Coronary artery (tissue), 2 donors: ENCODE results near the gene CHCHD1.
"Not testable (repeated sequence)": the region's sequence is repeated elsewhere in the genome, so short reads cannot be mapped to it uniquely, and the experiment has no call there.

Experiments
- DNase-seq: peaks from one replicate; pipeline ENCODE4 v3.0.0-alpha.2; 2017; ENCODE audit warnings: low spot score
- H3K27ac ChIP-seq, 2 donors: fragments of 200-600 bp; sonication (generic); one replicate each; pipeline ENCODE4 v1.5.1; 2016 to 2019
- H3K4me3 ChIP-seq: fragments of 200-600 bp; sonication (generic); 2 replicates; pipeline ENCODE4 v1.5.1; 2016; ENCODE audit warnings: mild to moderate bottlenecking, moderate library complexity
- TF ChIP-seq, protein P1 (sequence below): fragments of 200-600 bp; sonication (generic); IDR thresholded peaks from one replicate; pipeline ENCODE4 v1.5.1; 2019; ENCODE audit warnings: antibody characterized with exemption

CHCHD1 gene

DNA sequence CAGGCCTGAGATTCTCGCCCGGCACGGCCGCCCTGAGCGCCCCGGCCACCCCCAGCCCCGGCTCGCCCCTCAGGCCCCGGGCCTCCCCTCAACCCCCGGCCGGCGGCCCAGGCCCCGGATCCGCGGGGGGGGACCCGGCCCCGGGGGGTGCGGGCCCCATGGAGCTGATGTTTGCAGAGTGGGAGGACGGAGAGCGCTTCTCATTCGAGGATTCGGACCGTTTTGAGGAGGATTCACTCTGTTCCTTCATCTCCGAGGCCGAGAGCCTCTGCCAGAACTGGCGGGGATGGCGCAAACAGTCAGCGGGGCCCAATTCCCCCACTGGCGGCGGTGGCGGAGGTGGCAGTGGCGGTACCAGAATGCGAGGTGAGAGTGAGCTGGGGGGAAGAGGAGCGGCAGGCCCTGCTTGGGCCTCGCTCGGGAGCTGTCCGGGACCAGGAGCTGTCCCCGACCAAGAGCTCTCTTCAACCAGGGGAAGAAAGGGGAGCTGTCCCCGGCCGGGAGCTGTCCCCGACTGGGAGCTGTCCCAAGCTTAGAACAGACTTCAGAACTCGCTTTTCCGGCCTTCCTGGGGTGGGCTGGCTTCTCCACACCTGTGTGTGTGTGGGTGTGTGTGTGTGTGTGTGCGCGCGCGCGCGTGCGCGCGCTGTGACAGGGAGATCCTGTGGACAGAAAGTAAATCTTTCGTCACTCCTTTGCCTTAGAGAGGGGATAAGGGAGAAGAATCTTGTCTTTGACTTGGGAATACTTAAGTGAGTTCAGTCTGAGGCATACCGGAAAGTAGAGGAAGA lies 4.1 kb downstream of the CHCHD1 start:
- DNase-seq, result no peak
- peak overlapping the region; percentile 92 for H3K4me3 ChIP-seq
- H3K27ac ChIP-seq, result peak overlapping the region; percentile 89 to 94
- TF ChIP-seq, protein P1, sequence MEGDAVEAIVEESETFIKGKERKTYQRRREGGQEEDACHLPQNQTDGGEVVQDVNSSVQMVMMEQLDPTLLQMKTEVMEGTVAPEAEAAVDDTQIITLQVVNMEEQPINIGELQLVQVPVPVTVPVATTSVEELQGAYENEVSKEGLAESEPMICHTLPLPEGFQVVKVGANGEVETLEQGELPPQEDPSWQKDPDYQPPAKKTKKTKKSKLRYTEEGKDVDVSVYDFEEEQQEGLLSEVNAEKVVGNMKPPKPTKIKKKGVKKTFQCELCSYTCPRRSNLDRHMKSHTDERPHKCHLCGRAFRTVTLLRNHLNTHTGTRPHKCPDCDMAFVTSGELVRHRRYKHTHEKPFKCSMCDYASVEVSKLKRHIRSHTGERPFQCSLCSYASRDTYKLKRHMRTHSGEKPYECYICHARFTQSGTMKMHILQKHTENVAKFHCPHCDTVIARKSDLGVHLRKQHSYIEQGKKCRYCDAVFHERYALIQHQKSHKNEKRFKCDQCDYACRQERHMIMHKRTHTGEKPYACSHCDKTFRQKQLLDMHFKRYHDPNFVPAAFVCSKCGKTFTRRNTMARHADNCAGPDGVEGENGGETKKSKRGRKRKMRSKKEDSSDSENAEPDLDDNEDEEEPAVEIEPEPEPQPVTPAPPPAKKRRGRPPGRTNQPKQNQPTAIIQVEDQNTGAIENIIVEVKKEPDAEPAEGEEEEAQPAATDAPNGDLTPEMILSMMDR, result no peak

DNA sequence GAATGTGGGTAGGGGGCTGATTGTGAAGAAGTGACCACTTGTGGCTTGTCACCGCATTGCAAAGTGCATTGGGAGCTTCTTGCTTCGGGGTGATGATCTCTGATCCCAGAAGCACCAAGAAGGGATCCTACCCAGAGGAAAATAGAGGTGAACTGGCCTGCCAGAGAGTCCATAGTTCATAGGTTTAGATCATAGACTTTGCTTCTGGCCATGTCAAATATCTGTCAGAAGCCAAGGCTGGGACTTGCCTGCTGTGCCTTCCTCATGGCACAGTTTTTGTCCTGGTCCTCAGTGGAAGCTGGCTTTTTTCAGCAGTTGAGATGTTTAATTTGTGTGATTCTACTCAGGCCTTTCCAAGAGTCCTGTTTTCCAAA lies 4.7 kb downstream of the CHCHD1 start:
- H3K27ac ChIP-seq, result peak overlapping the region in 1 of 2 donors; percentile 94
- DNase-seq, result no peak
- peak overlapping the region; percentile 92 for H3K4me3 ChIP-seq
- TF ChIP-seq, protein P1, result no peak

- H3K4me3 ChIP-seq, result peak overlapping the region; percentile 92
- H3K27ac ChIP-seq, DNase-seq: not testable (repeated sequence)
Observed at GRCh38 chr10:73787031-73787800, 5.4 kb downstream of the CHCHD1 start.

DNA sequence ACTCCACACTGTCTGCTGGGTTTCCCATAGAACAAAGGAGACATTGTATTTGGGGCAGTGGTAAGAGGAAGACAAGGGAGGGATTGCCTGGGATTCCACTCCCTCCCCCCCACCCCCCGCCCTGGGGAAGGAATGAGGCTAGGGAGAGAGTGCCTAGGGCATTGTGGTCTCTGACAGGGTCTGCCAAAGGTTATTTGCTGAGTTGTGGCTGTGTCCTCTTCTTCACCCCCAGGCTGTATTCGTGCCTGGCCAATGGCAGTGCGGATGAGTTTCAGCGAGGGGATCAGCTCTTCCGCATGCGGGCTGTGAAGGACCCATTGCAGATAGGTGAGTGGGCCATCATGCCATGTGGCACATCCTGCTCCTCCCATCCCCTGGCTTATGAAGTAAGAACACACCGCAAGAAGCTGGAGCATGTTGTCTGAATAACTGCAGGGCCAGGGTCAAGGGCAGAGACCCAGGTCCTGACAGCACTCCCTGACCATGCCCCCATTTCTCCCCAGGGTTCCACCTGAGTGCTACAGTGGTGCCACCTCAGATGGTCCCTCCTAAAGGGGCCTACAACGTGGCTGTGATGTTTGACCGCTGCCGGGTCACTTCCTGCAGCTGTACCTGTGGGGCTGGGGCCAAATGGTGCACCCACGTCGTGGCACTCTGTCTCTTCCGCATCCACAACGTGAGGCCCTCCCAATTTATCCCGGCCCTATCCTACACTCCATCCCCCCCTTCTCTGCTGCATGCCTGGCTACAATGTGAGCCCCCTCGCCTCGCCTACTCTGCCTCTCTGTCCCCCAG lies 7.2 kb downstream of the CHCHD1 start:
- TF ChIP-seq, protein P1, result no peak
- Histone ChIP-seq H3K4me3 (no peak overlapping the region), H3K27ac (no peak overlapping the region)
- no peak for DNase-seq

- DNase-seq, result no peak
- Histone ChIP-seq H3K4me3 (no peak overlapping the region), H3K27ac (no peak overlapping the region)
- TF ChIP-seq, protein P1, result no peak
Observed at GRCh38 chr10:73789659-73790055, 7.8 kb downstream of the CHCHD1 start.

- no peak for DNase-seq
- no peak overlapping the region for H3K27ac ChIP-seq
- TF ChIP-seq, protein P1, result no peak
- no peak overlapping the region for H3K4me3 ChIP-seq
Observed at GRCh38 chr10:73790886-73791625, 9.2 kb downstream of the CHCHD1 start.
